Adipocyte (in vitro differentiated cells): ENCODE measurements around the gene MED12L.

Source experiments
- DNase-seq: peaks from one replicate; pipeline ENCODE4 v3.0.0-alpha.2; 2015; ENCODE audit warnings: low read depth
- H3K27me3 ChIP-seq: replicated peaks from 2 replicates; pipeline ENCODE4 v1.7.0; 2013; ENCODE audit warnings: mild to moderate bottlenecking, low read length, moderate library complexity; ENCODE audit not compliant: control insufficient read depth, insufficient read depth
- H3K36me3 ChIP-seq: 2 replicates; pipeline ENCODE4 v1.7.0; 2013; ENCODE audit warnings: low read length, mild to moderate bottlenecking, moderate library complexity; ENCODE audit not compliant: control insufficient read depth, insufficient read depth, severe bottlenecking
- H3K4me1 ChIP-seq: 2 replicates; pipeline ENCODE4 v1.7.0; 2013; ENCODE audit warnings: mild to moderate bottlenecking, low read length, moderate library complexity; ENCODE audit not compliant: control insufficient read depth, insufficient read depth
- H3K4me3 ChIP-seq: 2 replicates; pipeline ENCODE4 v1.7.0; 2013; ENCODE audit warnings: mild to moderate bottlenecking, low read length, moderate library complexity
- H3K9ac ChIP-seq: 2 replicates; pipeline ENCODE4 v1.7.0; 2013; ENCODE audit warnings: mild to moderate bottlenecking, low read length, moderate library complexity
- H3K9me3 ChIP-seq: 2 replicates; pipeline ENCODE4 v1.7.0; 2013; ENCODE audit warnings: mild to moderate bottlenecking, low read length, moderate library complexity; ENCODE audit not compliant: control insufficient read depth

MED12L gene

DNA sequence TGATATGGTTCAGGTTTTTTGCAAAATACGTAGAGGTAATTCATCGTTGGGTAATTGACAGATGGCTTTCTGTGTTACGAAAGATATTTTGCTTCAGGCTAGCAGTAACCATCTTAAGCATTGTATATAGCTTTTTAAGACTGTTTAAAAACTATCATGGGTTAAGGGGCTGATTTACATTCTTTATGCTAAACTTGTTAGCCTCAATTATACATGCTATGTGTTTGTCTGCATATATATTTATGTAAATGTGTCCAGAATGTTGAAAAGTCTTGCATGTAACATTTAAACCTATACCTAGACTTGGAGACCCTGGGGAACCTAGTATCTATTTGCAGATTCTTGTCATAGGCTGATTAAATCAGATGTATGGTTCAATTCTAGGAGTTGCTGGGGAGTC lies 204.0 kb downstream of the MED12L start:
- no peak overlapping the region for H3K4me3 ChIP-seq
- H3K9me3 ChIP-seq = no peaks in the 10 kb centered on the region
- no peaks in the 10 kb centered on the region for H3K36me3 ChIP-seq
- H3K27me3 ChIP-seq = no peaks in the 10 kb centered on the region
- no peak for DNase-seq
- H3K4me1 ChIP-seq = peaks cover under 1% of the 10 kb centered on the region
- no peak overlapping the region for H3K9ac ChIP-seq

DNA sequence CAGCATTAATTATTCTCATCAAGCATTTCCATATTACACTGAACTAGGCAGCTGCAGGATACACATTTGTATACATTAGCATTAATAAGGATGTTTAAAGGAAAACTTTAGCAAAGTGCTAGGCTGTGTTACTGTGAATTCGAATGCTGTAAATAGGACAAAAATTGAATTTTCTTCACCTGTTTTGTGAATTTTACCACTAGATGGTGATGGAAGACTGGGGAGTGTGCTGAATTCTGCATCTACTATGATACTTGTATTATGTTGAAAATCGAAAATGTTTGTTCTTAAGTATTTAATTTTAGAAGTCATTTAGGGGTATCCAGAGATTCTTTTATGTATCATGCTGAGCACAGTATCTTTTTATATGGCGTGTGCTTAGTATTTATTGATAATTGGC lies 205.2 kb downstream of the MED12L start:
- DNase-seq = peak; percentile 77
- H3K9me3 ChIP-seq = no peaks in the 10 kb centered on the region
- H3K27me3 ChIP-seq = no peaks in the 10 kb centered on the region
- no peaks in the 10 kb centered on the region for H3K36me3 ChIP-seq
- H3K4me3 ChIP-seq = no peak overlapping the region
- no peak overlapping the region for H3K9ac ChIP-seq
- no peaks in the 10 kb centered on the region for H3K4me1 ChIP-seq

DNA sequence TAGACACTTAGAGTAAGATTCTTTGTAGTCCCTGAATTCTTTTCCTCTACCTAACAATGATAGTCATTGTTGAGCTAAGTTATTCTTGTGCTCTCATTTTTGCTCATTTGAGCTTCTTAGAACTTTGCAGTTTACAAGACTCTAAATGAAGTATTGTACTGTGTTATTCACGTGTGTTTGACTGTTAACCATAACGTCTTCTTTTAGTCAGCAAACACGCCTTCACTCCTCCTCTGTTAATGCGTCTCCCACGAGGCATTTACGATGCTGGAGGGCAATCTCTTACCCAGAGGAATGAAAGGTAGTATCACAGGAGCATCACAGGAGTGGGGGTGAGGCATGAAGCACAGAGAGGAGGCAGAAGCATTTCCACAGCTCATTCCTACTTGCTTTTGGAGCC lies 207.7 kb downstream of the MED12L start:
- Histone ChIP-seq H3K9ac (no peak overlapping the region), H3K4me1 (no peaks in the 10 kb centered on the region), H3K27me3 (no peaks in the 10 kb centered on the region), H3K36me3 (no peaks in the 10 kb centered on the region), H3K9me3 (no peaks in the 10 kb centered on the region), H3K4me3 (no peak overlapping the region)
- DNase-seq = no peak

DNA sequence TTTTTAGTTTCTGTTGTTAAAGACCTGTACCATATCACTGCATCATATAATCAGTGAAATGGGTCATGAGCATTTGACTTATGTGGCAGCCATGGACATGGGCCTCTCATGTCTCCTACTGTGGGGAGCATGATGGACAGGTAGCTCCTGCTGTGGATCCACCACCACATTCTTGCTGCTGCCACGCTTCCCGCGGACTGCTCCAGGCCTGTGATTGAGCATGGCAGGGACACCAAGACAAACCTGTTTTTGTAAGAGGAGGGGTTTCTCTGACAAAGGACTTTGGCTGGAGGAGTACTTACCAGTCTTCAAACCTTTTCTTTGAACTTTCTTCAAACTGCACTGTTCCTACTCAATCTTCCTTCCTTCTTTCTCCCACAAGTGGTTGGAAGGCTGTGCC lies 210.8 kb downstream of the MED12L start:
- Histone ChIP-seq H3K4me1 (peaks cover 2% of the 10 kb centered on the region), H3K36me3 (no peaks in the 10 kb centered on the region), H3K9ac (no peak overlapping the region), H3K4me3 (no peak overlapping the region), H3K27me3 (no peaks in the 10 kb centered on the region), H3K9me3 (no peaks in the 10 kb centered on the region)
- no peak for DNase-seq

DNA sequence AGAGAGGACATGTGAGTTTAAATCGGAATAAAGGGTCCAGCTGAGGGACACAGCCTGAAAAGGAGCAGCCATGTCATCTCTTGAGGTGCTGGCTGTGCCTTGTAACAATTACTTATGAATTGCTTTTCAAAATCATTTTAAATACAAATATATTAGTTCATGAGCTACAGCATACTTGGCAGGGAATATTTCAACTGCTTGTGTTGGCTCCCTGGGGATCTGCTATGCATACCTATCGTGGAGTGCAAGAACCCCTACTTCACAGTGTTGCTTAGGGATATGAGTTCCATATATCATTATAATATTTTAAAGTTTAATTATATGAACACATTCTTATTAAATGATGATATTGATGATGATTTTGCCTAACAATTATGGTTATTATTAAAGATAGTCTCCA lies 212.0 kb downstream of the MED12L start:
- no peak for DNase-seq
- no peak overlapping the region for H3K4me3 ChIP-seq
- peaks cover 12% of the 10 kb centered on the region for H3K4me1 ChIP-seq
- H3K9me3 ChIP-seq = no peaks in the 10 kb centered on the region
- no peak overlapping the region for H3K9ac ChIP-seq
- no peaks in the 10 kb centered on the region for H3K36me3 ChIP-seq
- no peaks in the 10 kb centered on the region for H3K27me3 ChIP-seq

DNA sequence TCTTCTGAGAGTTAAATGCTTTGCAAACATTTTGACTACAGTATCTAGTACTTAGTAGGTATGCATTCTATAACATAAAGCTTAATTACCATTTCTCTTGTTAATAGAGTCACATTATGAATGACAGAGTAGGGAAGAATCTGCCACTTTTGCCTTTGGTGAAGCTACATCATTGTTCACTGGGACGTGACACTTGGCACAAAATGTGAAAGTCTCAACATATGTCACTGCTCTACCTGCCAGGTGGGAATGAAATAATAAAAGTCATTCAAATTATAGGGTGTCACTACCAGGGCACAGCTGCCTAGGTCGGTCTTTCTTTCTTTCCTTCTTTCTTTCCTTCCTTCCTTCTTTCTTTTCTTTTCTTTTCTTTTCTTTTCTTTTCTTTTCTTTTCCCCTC lies 213.5 kb downstream of the MED12L start:
- Histone ChIP-seq H3K27me3 (no peaks in the 10 kb centered on the region), H3K4me3 (no peak overlapping the region), H3K36me3 (no peaks in the 10 kb centered on the region), H3K9ac (no peak overlapping the region), H3K4me1 (peaks cover 14% of the 10 kb centered on the region), H3K9me3 (no peaks in the 10 kb centered on the region)
- no peak for DNase-seq

DNA sequence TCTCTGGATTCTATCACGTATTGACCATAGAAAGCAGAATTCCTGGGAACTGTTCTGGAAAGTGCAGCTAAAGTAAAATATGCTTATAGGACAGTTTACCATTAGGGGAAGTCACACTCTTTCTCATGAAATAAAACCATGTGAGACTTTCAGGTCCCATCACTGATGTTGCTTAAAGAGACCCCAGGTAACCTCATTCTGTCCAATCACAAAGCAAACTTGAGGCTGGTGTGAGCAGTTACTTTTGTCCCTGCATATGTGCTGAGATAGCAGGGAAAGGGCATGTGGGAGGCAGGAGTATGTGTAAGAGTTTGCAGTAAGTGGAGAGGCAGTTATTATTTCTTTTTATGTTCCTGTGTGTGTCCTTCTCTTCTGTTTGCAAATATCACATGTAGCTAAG lies 215.1 kb downstream of the MED12L start:
- H3K36me3 ChIP-seq = no peaks in the 10 kb centered on the region
- H3K4me3 ChIP-seq = no peak overlapping the region
- H3K9ac ChIP-seq = no peak overlapping the region
- H3K27me3 ChIP-seq = no peaks in the 10 kb centered on the region
- peaks cover 26% of the 10 kb centered on the region for H3K4me1 ChIP-seq
- H3K9me3 ChIP-seq = no peaks in the 10 kb centered on the region
- no peak for DNase-seq

DNA sequence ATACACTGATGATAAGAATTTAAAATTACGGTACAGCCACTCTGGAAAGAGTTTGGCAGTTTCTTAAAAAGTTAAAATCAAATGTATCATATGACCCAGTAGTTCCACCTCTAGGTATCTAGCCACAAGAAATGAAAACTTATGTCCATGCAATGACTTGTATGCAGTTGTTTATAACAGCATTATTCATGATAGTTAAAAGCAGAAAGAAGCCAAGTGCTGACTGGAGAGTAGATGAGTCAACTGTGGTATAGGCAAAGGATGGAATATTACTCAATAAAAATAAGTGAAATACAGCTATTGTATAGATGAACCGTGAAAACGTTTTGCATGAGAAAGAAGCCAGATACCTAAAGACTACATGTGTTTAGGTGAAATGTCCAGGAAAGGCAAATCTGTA lies 216.3 kb downstream of the MED12L start:
- no peak overlapping the region for H3K4me3 ChIP-seq
- no peaks in the 10 kb centered on the region for H3K36me3 ChIP-seq
- no peak overlapping the region for H3K9ac ChIP-seq
- no peaks in the 10 kb centered on the region for H3K27me3 ChIP-seq
- H3K9me3 ChIP-seq = no peaks in the 10 kb centered on the region
- DNase-seq = peak; percentile 67
- peaks cover 38% of the 10 kb centered on the region for H3K4me1 ChIP-seq

DNA sequence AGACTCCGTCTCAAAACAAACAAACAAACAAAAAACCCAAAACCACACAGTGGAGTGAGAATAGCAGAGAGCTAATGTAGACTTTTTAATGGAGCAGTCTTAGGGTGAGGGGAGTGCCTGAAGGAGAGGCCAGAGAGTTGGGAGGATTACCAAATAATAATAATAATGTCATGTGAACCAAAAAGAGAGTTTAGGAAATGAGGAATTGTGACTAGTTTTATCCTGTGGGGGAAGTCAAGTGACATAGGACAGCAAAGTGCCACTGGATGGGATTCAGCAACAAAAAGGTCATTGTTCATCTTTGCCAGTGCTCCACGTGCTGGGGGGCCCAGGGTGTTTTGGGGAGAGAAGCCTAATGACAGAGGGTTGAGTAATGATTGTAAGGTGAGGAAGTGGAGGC lies 218.3 kb downstream of the MED12L start:
- Histone ChIP-seq H3K4me3 (no peak overlapping the region), H3K27me3 (no peaks in the 10 kb centered on the region), H3K4me1 (peaks cover 46% of the 10 kb centered on the region), H3K9ac (no peak overlapping the region), H3K9me3 (no peaks in the 10 kb centered on the region), H3K36me3 (no peaks in the 10 kb centered on the region)
- DNase-seq = no peak

DNA sequence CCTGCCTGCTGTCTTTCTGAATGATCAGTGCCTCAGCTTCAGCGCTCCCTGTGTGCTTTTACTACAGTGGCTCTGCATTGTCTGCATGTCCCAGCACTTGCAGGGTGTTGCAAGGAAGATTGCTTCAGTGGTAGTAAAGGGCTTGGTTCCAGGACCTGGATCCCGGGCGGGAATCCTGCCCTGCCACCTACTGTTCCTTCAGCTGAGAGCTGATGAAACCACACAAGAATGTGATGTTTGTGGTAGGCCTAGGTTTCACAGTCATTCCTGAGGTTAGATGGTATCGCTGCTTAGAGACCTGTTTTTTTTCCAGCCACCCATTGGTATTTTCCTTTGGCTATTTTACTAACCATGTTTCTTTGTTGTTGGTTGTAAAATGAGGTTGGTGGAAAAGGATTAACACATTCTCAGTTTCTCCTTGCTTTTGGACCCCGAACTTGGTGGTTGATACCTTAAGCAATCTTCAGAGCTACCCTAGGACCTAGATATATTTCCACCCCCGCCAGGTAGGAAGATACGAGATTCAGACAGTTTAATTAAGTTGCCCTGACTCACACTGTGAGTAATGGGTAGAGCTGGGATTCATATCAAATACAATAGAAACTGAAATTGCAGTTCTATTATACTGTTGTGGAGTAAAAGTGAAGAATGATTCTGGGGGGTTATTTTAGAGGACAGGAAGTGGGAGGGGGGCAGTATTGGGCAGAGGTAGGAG lies 219.8 kb downstream of the MED12L start:
- Histone ChIP-seq H3K9ac (peak overlapping the region; percentile 28), H3K36me3 (no peaks in the 10 kb centered on the region), H3K4me3 (peak overlapping the region; percentile 23), H3K27me3 (no peaks in the 10 kb centered on the region), H3K9me3 (no peaks in the 10 kb centered on the region), H3K4me1 (peaks cover 46% of the 10 kb centered on the region)
- DNase-seq = peak; percentile 97

DNA sequence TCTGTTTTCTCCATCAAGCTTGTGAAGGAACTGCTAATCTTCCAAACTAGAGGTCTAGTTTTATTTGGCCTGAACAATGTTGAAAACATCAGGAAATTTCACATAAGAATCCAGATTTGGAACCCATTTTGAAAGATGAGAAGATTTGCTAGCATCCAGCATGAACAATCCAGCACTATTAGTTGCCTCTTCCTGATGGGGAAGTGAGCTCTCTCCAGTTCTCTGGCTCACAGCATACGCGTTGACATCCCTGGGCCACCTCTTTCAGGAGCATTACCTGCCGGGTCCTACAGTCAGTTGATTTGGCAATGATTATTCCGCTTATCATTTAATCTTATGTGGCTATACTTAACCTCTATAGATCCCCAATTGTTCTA lies 220.3 kb downstream of the MED12L start:
- H3K27me3 ChIP-seq = no peaks in the 10 kb centered on the region

DNA sequence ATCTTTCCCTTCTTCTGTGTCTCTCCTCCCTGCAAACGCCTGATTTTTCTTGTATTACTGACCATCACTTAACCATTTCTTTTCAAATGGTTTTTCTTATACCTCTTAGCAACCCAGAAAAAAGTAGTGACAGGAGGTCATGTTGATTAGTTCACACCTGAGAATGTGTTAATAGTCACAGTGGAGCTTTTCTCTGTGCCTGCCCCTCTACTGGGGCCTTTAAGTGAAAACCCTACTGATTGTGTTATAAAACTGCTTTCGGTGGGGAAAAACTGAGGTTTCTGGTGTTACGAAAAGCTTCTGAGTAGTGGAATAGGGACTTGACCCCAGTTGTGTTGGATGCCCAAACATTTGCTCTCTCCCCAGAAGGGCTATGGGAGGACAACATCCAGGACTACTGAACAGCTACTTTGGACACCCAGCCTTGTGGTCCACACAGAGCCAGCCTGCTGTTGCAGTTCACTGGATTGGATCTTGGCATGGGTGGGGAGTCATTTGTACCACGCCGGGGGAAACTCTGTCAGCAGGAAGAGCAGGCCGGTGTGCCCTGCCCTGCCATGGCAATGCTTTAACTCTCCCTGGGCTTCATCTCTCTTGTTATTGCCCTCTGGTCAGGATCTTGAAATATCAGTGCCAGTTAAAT lies 220.8 kb downstream of the MED12L start:
- Histone ChIP-seq H3K27me3 (no peaks in the 10 kb centered on the region), H3K9ac (peak overlapping the region; percentile 1), H3K36me3 (no peaks in the 10 kb centered on the region), H3K4me1 (peaks cover 43% of the 10 kb centered on the region), H3K4me3 (no peak overlapping the region), H3K9me3 (no peaks in the 10 kb centered on the region)
- no peak for DNase-seq

More for the DNA sequence above, 220.3 kb downstream of the MED12L start:
- Histone ChIP-seq H3K9ac (peak overlapping the region; percentile 28), H3K4me1 (peaks cover 46% of the 10 kb centered on the region), H3K9me3 (no peaks in the 10 kb centered on the region), H3K4me3 (peak overlapping the region; percentile 23), H3K36me3 (no peaks in the 10 kb centered on the region)
- peak; percentile 48 for DNase-seq
